HG03460 (cell line): ENCODE data around the gene ZNF84.
A peak's percentile ranks its signal among the peaks of the same experiment; 100 is the strongest.

Experiments
- ATAC-seq: cut with Tn5 transposase; IDR thresholded peaks from one replicate; pipeline ENCODE4 v1.9.1; 2021; ENCODE audit not compliant: unreplicated experiment

ZNF84 gene

DNA sequence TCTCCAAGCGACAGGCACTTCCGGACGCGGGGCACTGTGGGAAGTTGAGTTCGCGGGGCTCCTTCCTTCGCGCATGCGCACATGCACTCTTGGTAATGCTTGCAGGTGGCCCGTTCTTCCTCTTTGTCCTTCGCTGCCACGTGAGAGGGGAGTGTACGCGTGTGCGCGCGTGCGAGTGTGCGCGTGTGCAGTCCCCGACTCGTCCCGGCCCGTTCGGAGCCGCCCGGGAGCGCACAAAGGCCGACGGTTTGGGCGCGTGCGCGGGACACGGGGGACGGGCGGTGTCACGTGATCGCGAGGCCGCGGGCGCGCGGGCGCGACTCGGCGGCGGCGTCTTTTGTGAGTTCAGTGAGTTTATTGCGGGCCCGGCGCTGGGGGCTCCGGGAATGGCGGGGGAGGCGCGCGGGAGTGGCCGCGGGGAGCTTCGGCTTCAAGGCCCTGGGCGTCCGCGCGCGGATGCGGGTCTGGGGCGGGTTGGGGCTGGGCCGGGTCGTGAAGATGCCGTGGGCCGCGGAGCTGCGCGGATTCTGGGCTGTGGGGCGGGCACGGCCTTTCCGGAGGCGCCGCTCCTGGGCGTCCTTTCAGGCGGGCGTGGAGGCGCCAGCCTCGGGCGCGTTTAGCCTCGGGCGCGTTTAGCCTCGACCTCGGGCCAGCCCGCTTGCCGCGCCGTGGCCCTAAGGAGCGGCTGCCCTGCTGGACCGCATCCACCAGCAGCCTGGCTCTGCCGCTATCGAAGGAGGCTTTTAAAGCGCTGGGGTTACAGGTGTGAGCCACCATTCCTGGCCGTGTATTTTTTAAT, at the start of gene ZNF84:
Gene ZNF84 (plus strand): TSS at position 303 of the 799 bp plus-strand sequence. CDS start 3,959 bp downstream, outside the sequence.
- peak; percentile 93 for ATAC-seq

DNA sequence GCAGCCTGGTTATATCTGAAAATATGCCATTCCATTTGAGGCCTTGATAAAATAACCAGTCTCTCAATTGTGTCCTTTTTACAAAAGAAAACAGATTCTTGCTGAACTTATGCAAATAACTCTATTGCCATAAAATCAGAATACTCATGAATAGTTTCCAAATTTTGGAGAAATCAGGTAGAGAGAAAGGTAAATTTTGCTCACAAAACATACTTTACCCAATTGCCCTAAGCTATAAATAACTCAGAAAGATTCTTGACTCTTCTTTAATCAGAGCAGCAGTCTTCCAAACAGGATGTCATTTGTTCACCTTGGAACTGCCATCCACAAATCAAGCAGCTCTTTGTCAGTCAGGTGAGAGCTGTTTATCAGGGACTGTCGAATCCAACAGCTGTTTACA, 38.6 kb upstream of the ZNF84 start:
- no peak for ATAC-seq

DNA sequence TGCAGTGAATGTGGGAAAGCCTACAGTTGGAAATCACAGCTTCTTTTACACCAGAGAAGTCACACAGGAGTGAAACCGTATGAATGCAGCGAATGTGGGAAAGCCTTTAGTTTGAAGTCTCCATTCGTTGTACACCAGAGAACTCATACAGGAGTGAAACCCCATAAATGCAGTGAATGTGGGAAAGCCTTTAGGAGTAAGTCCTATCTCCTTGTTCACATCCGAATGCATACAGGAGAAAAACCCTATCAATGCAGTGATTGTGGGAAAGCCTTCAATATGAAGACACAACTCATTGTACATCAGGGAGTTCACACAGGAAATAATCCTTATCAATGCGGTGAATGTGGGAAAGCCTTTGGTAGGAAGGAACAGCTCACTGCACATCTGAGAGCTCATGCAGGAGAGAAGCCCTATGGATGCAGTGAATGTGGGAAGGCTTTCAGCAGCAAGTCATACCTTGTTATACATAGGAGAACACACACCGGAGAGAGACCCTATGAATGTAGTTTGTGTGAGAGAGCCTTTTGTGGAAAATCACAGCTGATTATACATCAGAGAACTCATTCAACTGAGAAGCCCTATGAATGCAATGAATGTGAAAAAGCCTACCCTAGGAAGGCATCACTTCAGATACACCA, 26.5 kb upstream of the ZNF84 start:
- no peak for ATAC-seq

DNA sequence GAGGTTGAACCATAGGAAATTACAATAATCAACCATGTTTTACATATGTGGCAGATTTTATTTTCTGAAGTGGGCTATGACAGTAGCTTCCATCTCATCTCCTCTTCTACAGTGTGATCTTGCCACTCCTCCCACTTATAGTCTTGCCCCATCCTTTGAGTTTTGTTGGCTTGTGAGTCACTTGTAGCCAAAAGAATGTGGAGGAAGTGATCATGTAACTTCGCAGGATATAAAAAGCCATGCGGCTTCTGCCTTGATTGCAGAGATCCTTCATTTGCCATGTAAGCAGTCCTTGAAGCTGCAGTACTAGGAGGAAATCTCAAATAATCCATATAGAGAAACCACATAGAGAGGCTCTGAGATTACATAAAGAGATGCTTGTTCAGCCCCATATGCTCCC, 13.7 kb upstream of the ZNF84 start:
- ATAC-seq, result no peak

- no peak for ATAC-seq
These were observed 10.3 kb upstream of the ZNF84 start for GRCh38 chr12:133026996-133027395.

- no peak for ATAC-seq
These were observed 905 bp downstream of the ZNF84 start for GRCh38 chr12:133038118-133038709.

- ATAC-seq, result no peak
These were observed 9.4 kb downstream of the ZNF84 start for GRCh38 chr12:133046698-133047097.

- no peak for ATAC-seq
These were observed 20.1 kb downstream of the ZNF84 start for GRCh38 chr12:133057446-133057845.

DNA sequence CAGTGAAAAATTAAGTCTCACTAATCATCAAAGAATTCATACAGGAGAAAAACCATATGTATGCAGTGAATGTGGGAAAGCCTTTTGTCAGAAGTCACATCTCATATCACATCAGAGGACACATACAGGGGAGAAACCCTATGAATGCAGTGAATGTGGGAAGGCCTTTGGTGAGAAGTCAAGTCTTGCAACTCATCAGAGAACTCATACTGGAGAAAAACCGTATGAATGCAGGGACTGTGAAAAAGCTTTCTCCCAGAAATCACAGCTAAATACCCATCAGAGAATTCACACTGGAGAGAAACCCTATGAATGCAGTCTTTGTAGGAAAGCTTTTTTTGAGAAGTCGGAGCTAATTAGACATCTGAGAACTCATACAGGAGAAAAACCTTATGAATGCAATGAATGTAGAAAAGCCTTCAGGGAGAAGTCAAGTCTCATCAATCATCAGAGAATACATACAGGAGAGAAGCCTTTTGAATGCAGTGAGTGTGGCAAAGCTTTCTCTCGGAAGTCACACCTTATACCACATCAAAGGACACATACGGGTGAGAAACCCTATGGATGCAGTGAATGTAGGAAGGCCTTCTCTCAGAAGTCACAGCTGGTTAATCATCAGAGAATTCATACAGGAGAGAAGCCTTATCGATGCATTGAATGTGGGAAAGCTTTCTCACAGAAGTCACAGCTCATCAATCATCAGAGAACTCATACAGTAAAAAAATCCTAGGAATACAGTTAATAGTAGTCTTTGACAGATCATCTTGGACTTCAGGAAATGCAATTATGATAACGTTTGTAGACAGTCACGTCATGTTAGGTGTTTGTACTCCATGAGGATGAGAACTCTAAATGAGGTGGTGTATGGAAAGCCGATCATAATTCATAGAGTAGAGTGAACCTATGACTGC, 21.1 kb downstream of the ZNF84 start:
- no peak for ATAC-seq

DNA sequence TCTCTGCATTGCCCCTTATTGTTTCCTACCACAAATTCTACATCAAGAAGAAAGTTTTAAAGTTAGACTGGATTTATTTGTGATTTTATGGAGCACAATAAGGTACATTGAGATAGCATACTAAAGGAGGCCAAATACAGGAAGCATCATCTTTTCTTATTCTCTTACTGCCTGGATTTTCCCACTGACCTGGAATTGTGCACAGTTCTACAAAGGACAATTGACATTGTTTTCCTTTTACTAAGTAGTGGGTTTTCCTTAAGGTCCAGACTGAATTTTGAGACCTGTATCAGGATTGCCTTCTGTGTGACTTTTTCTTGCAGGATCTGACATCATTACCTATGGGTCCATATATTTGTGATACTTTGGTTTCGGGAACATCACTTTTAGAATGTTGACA, 24.6 kb downstream of the ZNF84 start:
- ATAC-seq, result no peak

- ATAC-seq, result no peak
These were observed 26.2 kb downstream of the ZNF84 start for GRCh38 chr12:133063556-133063955.

DNA sequence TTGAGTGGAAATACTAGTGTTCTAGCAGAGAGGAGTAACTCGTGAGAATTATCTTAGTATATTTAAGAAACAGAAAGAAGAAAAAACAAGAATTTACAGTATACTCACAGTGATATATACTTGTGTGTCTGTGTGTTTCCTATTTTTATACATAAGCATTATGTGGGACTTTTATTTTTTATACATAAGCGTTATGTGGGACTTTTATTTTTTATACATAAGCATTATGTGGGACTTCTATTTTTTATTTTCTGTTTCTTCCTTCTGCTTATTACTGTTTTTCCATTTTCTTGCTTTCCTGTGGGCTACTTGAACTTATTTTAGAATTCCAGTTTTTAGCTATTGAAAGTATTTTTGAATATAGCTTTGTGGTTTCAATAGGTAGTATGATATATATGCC, 36.5 kb downstream of the ZNF84 start:
- ATAC-seq, result no peak

DNA sequence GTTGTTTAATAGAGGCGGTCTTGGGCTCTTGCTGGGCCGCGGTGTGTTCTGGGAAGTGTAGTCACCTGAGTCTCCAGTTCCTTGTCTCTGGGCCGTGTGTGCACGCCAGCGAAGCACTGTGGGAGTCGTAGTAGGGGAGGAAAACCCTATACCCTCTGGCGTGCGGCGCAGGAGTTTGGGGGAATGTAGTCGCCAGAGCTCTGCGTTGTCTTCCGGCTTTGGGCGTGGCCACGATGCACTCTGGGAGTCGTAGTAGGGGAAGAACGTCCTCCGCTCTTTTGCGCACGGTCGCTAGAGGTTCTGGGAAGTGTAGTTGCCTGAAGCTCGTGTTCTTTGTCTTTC, 42.7 kb downstream of the ZNF84 start:
- peak; percentile 68 for ATAC-seq

- ATAC-seq, result peak; percentile 78
These were observed 43.3 kb downstream of the ZNF84 start, which contains the start of gene ZNF140 for GRCh38 chr12:133080368-133081158. ZNF140 (plus strand) TSS chr12:133080923; CDS start chr12:133081321, 398 bp downstream.

- ATAC-seq, result no peak
These were observed 44.0 kb downstream of the ZNF84 start for GRCh38 chr12:133081159-133081780.

- ATAC-seq, result no peak
These were observed 46.0 kb downstream of the ZNF84 start for GRCh38 chr12:133083345-133083744.

GRCh38 chr12:133105620-133106019, 68.3 kb downstream of the ZNF84 start:
- ATAC-seq, result no peak

GRCh38 chr12:133106253-133106652, 68.9 kb downstream of the ZNF84 start:
- no peak for ATAC-seq

- ATAC-seq, result no peak
These were observed 69.8 kb downstream of the ZNF84 start for GRCh38 chr12:133107121-133107520.

- no peak for ATAC-seq
These were observed 70.8 kb downstream of the ZNF84 start for GRCh38 chr12:133108150-133108549.
